Upper lobe of left lung (tissue), 6 donors: ENCODE data around the gene PHOX2A. TPM values are rescaled to one million over a fixed set of nuclear protein-coding genes. Genes with fewer than 3 reads are reported as not detected.
A peak's percentile ranks its signal among the peaks of the same experiment; 100 is the strongest.

Source experiments
- ATAC-seq, 2 donors: fragments of 200-7000 bp; cut with Tn5 transposase; one replicate each; pipeline ENCODE4 v1.9.1; 2022; ENCODE audit warnings: mild to moderate bottlenecking in 2 of 2, moderate library complexity in 2 of 2; ENCODE audit not compliant: low FRiP score in 2 of 2
- DNase-seq, 2 donors: peaks; one replicate each; pipeline ENCODE4 v3.0.0-alpha.2; 2019 to 2020
- H3K27ac ChIP-seq, 4 donors: fragments of 200-600 bp; sonication (generic); one replicate each; pipeline ENCODE4 v1.5.1; 2016 to 2019
- H3K27me3 ChIP-seq, 4 donors: fragments of 200-600 bp; sonication (generic); one replicate each; pipeline ENCODE4 v1.5.1; 2017 to 2019
- H3K36me3 ChIP-seq, 4 donors: fragments of 200-600 bp; sonication (generic); one replicate each; pipeline ENCODE4 v1.5.1; 2016 to 2019
- H3K4me1 ChIP-seq, 4 donors: fragments of 200-600 bp; sonication (generic); one replicate each; pipeline ENCODE4 v1.5.1; 2018 to 2019
- H3K4me3 ChIP-seq, 4 donors: fragments of 200-600 bp; sonication (generic); one replicate each; pipeline ENCODE4 v1.5.1; 2017 to 2019; ENCODE audit warnings: mild to moderate bottlenecking in 2 of 4, moderate library complexity in 1 of 4
- H3K9me3 ChIP-seq, 4 donors: fragments of 200-600 bp; sonication (generic); one replicate each; pipeline ENCODE4 v1.5.1; 2018 to 2019
- EP300 ChIP-seq, 4 donors: sonication (generic); formaldehyde crosslinking; IDR thresholded peaks; one replicate each; pipeline ENCODE4 v1.5.1; 2017; ENCODE audit warnings: antibody characterized with exemption in 4 of 4, control low read depth in 2 of 4
- POLR2A ChIP-seq, 4 donors: fragments of 450-650 bp; IDR thresholded peaks; one replicate each; pipeline ENCODE4 v1.5.1; 2016 to 2017; ENCODE audit warnings: antibody characterized with exemption in 4 of 4, mild to moderate bottlenecking in 2 of 4
- POLR2AphosphoS5 ChIP-seq, 2 donors: sonication (generic); formaldehyde crosslinking; IDR thresholded peaks; one replicate each; pipeline ENCODE4 v1.5.1; 2017; ENCODE audit warnings: antibody characterized with exemption in 2 of 2
- WGBS, 2 donors: methylation state at CpG; one replicate each; pipeline ENCODE4 v1.1.5; 2017 to 2018; 5-methylcytosine and 5-hydroxymethylcytosine counted together
- total RNA-seq, 6 donors: library from RNA; depleted of rRNA in 4 of 6; stranded (reverse); fragments of >200 nt in 4 of 6; gene quantifications; one replicate each; pipeline versions ENCODE4 v1.1.0 to v1.2.1, GENCODE V29; 2016 to 2021
- TF ChIP-seq, protein P1 (sequence below), 6 experiments: fragments of 450-650 bp in 4 of 6; fragments of 200-600 bp in 2 of 6; sonication (generic) in 2 of 6; IDR thresholded peaks; one replicate each; pipeline ENCODE4 v1.5.1; 2016 to 2019; ENCODE audit warnings: antibody characterized with exemption in 6 of 6
- donor health status: DM: no; HTN: no; CAD: no; lungs with moderate emphysema.
- donor health status: DM: no; HTN: yes; CAD: no; lungs with severe emphysema.

PHOX2A gene
- total RNA-seq, 6 donors from 2014 or later, result not detected

DNA sequence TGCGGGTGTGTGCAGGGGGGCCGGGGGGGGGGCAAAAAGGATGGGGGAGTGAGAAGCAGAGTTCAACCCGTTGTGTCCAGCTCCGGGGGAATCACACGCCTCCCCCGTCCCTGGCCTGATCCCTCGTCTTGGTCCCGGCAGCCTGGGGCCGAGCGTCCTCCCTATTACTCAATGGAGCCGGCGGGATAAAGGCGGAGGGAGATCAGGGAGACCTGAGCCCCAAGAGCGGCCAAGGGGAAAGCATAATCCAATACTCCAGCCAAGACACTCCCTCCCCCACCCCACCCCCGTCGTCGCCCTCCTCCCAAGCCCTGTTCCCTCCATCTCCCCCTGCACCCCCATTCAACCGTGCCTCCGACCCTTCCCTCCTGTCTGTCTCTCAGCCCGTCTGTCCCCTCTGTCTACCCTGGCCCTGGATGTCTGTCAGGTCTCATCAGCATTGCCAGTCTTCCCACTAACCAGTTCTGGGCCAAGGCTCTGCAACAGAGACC lies 2.6 kb downstream of the PHOX2A start:
- H3K4me1 ChIP-seq, result peaks cover 36 to 56% (median 42%) of the 10 kb centered on the region in 4 donors
- 21 to 26% methylated on average over 8 to 20 of the region's 20 CpGs for WGBS, 2 donors
- TF ChIP-seq, protein P1, sequence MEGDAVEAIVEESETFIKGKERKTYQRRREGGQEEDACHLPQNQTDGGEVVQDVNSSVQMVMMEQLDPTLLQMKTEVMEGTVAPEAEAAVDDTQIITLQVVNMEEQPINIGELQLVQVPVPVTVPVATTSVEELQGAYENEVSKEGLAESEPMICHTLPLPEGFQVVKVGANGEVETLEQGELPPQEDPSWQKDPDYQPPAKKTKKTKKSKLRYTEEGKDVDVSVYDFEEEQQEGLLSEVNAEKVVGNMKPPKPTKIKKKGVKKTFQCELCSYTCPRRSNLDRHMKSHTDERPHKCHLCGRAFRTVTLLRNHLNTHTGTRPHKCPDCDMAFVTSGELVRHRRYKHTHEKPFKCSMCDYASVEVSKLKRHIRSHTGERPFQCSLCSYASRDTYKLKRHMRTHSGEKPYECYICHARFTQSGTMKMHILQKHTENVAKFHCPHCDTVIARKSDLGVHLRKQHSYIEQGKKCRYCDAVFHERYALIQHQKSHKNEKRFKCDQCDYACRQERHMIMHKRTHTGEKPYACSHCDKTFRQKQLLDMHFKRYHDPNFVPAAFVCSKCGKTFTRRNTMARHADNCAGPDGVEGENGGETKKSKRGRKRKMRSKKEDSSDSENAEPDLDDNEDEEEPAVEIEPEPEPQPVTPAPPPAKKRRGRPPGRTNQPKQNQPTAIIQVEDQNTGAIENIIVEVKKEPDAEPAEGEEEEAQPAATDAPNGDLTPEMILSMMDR (IDR thresholded peaks at IDR 0.05), result no peak
- TF ChIP-seq POLR2A (IDR thresholded peaks at IDR 0.05) (no peak), POLR2AphosphoS5 (IDR thresholded peaks at IDR 0.05) (no peak), EP300 (IDR thresholded peaks at IDR 0.05) (no peak)
- no peak overlapping the region for H3K4me3 ChIP-seq
- no peaks in the 10 kb centered on the region for H3K9me3 ChIP-seq
- peak in 1 of 2 donors; percentile 10 for DNase-seq
- peaks cover 0 to 54% (median 31%) of the 10 kb centered on the region in 4 donors for H3K27me3 ChIP-seq
- peaks cover under 1 to 18% (median 16%) of the 10 kb centered on the region in 4 donors for H3K36me3 ChIP-seq
- no peak overlapping the region for H3K27ac ChIP-seq
- no peak for ATAC-seq

DNA sequence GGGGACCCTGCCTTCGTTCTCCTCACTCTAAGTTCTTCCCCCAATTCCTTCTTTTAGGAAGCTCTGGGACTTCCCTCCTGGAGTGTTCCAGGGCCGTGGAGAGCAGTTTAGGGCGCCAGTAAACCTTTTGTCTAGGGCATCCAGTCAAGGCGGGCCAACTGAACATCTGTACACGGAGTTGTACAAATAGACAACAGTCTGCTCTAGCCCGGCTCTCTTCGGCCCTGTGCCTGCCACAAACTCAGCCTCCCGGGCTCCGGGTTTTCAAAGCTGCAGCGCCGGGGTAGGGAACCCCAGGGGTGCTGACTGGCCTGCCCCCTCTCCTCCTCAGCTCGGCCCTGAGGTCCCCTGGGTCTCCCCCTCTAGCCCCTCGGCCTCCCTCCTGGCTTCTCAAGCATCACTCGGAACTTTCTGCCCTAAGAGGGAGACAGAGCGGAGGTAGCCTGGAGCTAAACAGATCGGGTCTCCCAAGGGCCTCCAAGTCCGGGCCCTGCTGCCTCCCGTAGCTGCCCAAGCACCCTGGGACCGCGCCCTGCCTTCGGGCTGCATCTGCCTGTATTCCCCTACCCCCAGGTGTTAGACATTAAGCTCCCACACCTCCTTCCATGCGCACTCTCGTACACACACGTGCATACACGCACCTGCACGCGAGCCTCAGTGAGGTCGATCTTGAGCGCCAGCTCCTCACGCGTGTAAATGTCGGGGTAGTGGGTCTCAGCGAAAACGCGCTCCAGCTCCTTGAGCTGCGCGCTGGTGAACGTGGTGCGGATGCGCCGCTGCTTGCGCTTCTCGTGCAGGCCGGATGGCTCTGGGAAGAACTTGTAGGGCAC lies 3.3 kb downstream of the PHOX2A start:
- Histone ChIP-seq H3K36me3 (peaks cover 7 to 23% (median 22%) of the 10 kb centered on the region in 4 donors), H3K4me3 (peak overlapping the region in 3 of 4 donors; percentile 39 to 46 (median 42)), H3K9me3 (no peaks in the 10 kb centered on the region), H3K27me3 (peaks cover 0 to 48% (median 31%) of the 10 kb centered on the region in 4 donors), H3K27ac (no peak overlapping the region), H3K4me1 (peaks cover 36 to 59% (median 42%) of the 10 kb centered on the region in 4 donors)
- ATAC-seq (peak in 1 of 2 donors; percentile 9), DNase-seq (peak; percentile 22 to 77)
- WGBS, 2 donors, result 11 to 17% methylated on average over 24 to 35 of the region's 44 CpGs
- TF ChIP-seq EP300 (IDR thresholded peaks at IDR 0.05) (no peak), POLR2A (IDR thresholded peaks at IDR 0.05) (no peak), POLR2AphosphoS5 (IDR thresholded peaks at IDR 0.05) (no peak)
- TF ChIP-seq, protein P1 (IDR thresholded peaks at IDR 0.05), result no peak

DNA sequence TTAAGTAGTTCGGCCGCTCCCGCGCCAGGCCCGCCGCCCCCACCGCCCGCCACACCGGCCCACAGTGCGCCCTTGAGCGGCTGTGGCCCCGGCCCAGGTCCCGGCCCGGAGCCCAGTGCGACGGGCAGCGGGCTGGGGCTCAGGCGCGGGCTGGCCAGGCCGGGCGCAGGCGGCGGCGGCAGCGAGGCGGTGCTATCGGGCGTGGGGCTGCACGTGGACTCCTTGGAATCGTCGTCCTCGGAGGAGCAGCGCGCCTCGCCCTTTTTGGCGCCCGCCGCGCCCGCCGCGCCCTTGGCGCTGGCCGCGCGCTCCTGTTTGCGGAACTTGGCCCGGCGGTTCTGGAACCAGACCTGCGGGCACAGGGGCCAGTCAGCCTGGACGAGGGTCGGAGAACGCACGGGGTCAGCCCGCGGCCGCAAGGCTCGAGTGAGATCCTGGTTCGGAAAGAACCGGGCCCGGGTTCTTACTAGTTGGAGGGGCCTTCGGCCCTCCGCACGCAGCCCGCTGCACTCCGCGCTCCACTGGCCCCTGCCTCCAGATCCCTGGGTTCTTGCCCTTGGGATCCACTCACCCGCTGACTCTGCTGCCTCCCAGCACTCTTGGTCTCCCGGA lies 4.0 kb downstream of the PHOX2A start:
- ATAC-seq (peak; percentile 15 to 82), DNase-seq (peak; percentile 42 to 94)
- Histone ChIP-seq H3K4me3 (peak overlapping the region in 3 of 4 donors; percentile 39 to 46 (median 42)), H3K27ac (peak overlapping the region in 1 of 4 donors; percentile 51), H3K27me3 (peaks cover 0 to 47% (median 28%) of the 10 kb centered on the region in 4 donors), H3K36me3 (peaks cover 14 to 30% (median 29%) of the 10 kb centered on the region in 4 donors), H3K9me3 (no peaks in the 10 kb centered on the region), H3K4me1 (peaks cover 36 to 65% (median 42%) of the 10 kb centered on the region in 4 donors)
- TF ChIP-seq POLR2A (IDR thresholded peaks at IDR 0.05), result no peak
- TF ChIP-seq POLR2AphosphoS5 (IDR thresholded peaks at IDR 0.05), result no peak
- TF ChIP-seq, protein P1 (IDR thresholded peaks at IDR 0.05), result peak in 4 of 6 experiments; percentile 20 to 41 (median 34)
- 0 to 3% methylated on average over 1 to 27 of the region's 69 CpGs for WGBS, 2 donors

DNA sequence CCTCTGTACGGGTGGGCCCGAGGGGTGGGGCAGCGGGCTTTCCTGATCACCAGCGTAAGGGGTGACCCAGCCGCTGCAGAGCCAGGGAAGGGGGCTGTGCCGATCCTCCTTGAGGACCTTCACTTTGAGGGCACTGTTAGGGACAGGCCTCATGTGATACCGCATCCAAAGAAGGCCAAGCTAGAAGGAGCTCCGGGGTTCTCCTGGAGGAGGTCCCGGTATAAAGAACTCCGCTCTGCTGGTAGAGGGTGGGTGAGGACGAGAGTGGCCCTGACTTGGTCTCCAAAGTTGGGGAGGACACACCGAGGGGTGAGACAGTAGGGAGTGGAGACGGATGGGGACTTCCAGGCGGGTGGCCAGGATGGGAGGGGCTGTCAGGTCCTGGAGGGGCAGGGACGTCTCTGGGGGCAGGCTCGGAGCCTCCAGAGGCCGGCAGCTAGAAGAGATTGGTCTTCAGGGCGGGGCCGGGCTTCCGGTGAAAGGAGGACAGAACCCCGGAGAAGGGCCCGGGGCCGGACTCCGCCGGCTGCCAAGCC lies 4.6 kb downstream of the PHOX2A start:
- Histone ChIP-seq H3K27me3 (peaks cover 0 to 41% (median 25%) of the 10 kb centered on the region in 4 donors), H3K9me3 (no peaks in the 10 kb centered on the region), H3K4me1 (peaks cover 33 to 62% (median 42%) of the 10 kb centered on the region in 4 donors), H3K27ac (peak overlapping the region in 2 of 4 donors; percentile 51 to 60), H3K36me3 (peaks cover 17 to 36% (median 34%) of the 10 kb centered on the region in 4 donors), H3K4me3 (peak overlapping the region in 3 of 4 donors; percentile 39 to 46 (median 42))
- DNase-seq (peak; percentile 48 to 64), ATAC-seq (no peak)
- 12 to 23% methylated on average over 8 to 24 of the region's 25 CpGs for WGBS, 2 donors
- peak in 1 of 4 donors; percentile 40 for TF ChIP-seq POLR2A (IDR thresholded peaks at IDR 0.05)
- no peak for TF ChIP-seq EP300 (IDR thresholded peaks at IDR 0.05)
